Measurements from ENCODE around the gene PDYN.

GRCh38 chr20:1942486-1943274 lies 51.2 kb downstream of the PDYN start:
- no peak for TF ChIP-seq CREB1 (IDR thresholded peaks at IDR 0.05; ENCODE audit: low read depth)
- TF ChIP-seq, protein P1, sequence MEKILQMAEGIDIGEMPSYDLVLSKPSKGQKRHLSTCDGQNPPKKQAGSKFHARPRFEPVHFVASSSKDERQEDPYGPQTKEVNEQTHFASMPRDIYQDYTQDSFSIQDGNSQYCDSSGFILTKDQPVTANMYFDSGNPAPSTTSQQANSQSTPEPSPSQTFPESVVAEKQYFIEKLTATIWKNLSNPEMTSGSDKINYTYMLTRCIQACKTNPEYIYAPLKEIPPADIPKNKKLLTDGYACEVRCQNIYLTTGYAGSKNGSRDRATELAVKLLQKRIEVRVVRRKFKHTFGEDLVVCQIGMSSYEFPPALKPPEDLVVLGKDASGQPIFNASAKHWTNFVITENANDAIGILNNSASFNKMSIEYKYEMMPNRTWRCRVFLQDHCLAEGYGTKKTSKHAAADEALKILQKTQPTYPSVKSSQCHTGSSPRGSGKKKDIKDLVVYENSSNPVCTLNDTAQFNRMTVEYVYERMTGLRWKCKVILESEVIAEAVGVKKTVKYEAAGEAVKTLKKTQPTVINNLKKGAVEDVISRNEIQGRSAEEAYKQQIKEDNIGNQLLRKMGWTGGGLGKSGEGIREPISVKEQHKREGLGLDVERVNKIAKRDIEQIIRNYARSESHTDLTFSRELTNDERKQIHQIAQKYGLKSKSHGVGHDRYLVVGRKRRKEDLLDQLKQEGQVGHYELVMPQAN (conservative IDR thresholded peaks at IDR 0.05) = no peak
- no peak for TF ChIP-seq IKZF1 (conservative IDR thresholded peaks at IDR 0.05)
- no peak for TF ChIP-seq E4F1 (IDR thresholded peaks at IDR 0.05; ENCODE audit: borderline replicate concordance, partially characterized antibody)
- no peak for TF ChIP-seq FOXK2 (IDR thresholded peaks at IDR 0.05)
- TF ChIP-seq, protein P2, sequence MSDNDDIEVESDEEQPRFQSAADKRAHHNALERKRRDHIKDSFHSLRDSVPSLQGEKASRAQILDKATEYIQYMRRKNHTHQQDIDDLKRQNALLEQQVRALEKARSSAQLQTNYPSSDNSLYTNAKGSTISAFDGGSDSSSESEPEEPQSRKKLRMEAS (IDR thresholded peaks at IDR 0.05; ENCODE audit: low read depth, low read length) = no peak
- TF ChIP-seq POLR2AphosphoS5 (IDR thresholded peaks at IDR 0.05; ENCODE audit: low read length) = no peak
- no peak for TF ChIP-seq POLR2A (IDR thresholded peaks at IDR 0.05; ENCODE audit: low read depth, low read length)
- TF ChIP-seq, protein P3, sequence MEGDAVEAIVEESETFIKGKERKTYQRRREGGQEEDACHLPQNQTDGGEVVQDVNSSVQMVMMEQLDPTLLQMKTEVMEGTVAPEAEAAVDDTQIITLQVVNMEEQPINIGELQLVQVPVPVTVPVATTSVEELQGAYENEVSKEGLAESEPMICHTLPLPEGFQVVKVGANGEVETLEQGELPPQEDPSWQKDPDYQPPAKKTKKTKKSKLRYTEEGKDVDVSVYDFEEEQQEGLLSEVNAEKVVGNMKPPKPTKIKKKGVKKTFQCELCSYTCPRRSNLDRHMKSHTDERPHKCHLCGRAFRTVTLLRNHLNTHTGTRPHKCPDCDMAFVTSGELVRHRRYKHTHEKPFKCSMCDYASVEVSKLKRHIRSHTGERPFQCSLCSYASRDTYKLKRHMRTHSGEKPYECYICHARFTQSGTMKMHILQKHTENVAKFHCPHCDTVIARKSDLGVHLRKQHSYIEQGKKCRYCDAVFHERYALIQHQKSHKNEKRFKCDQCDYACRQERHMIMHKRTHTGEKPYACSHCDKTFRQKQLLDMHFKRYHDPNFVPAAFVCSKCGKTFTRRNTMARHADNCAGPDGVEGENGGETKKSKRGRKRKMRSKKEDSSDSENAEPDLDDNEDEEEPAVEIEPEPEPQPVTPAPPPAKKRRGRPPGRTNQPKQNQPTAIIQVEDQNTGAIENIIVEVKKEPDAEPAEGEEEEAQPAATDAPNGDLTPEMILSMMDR (IDR thresholded peaks at IDR 0.05 in 2 of 3, conservative IDR thresholded peaks at IDR 0.05 in 1 of 3; ENCODE audit: control insufficient read depth in 2 of 3, extremely low read depth in 1 of 3, insufficient read depth in 1 of 3, low read depth in 3 of 3, low read length in 3 of 3) = no peak
- TF ChIP-seq, protein P4, sequence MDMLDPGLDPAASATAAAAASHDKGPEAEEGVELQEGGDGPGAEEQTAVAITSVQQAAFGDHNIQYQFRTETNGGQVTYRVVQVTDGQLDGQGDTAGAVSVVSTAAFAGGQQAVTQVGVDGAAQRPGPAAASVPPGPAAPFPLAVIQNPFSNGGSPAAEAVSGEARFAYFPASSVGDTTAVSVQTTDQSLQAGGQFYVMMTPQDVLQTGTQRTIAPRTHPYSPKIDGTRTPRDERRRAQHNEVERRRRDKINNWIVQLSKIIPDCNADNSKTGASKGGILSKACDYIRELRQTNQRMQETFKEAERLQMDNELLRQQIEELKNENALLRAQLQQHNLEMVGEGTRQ (IDR thresholded peaks at IDR 0.05; ENCODE audit: borderline replicate concordance, low read depth, low read length) = no peak
- no peak for TF ChIP-seq TAF1 (IDR thresholded peaks at IDR 0.05; ENCODE audit: borderline replicate concordance, low read depth, low read length)
- TF ChIP-seq, protein P5, sequence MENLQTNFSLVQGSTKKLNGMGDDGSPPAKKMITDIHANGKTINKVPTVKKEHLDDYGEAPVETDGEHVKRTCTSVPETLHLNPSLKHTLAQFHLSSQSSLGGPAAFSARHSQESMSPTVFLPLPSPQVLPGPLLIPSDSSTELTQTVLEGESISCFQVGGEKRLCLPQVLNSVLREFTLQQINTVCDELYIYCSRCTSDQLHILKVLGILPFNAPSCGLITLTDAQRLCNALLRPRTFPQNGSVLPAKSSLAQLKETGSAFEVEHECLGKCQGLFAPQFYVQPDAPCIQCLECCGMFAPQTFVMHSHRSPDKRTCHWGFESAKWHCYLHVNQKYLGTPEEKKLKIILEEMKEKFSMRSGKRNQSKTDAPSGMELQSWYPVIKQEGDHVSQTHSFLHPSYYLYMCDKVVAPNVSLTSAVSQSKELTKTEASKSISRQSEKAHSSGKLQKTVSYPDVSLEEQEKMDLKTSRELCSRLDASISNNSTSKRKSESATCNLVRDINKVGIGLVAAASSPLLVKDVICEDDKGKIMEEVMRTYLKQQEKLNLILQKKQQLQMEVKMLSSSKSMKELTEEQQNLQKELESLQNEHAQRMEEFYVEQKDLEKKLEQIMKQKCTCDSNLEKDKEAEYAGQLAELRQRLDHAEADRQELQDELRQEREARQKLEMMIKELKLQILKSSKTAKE (IDR thresholded peaks at IDR 0.05; ENCODE audit: low read depth, poor library complexity, severe bottlenecking) = no peak

Data from GM12878 (cell line).